Transverse colon (tissue), 3 donors: ENCODE measurements around the gene DNPEP.

Experiments used
- POLR2A ChIP-seq: fragments of 450-650 bp; IDR thresholded peaks from one replicate; pipeline ENCODE4 v1.6.1; 2016; ENCODE audit warnings: antibody characterized with exemption, mild to moderate bottlenecking, moderate library complexity
- TF ChIP-seq, protein P1 (sequence below), 5 experiments: fragments of 200-600 bp in 3 of 5; fragments of 450-650 bp in 2 of 5; sonication (generic) in 3 of 5; IDR thresholded peaks; 1 replicate in 2 of 5; 2 replicates in 3 of 5; pipeline ENCODE4 v1.5.1; 2016 to 2017; ENCODE audit warnings: antibody characterized with exemption in 5 of 5, inconsistent platforms in 3 of 5, mild to moderate bottlenecking in 2 of 5, moderate library complexity in 1 of 5

DNA sequence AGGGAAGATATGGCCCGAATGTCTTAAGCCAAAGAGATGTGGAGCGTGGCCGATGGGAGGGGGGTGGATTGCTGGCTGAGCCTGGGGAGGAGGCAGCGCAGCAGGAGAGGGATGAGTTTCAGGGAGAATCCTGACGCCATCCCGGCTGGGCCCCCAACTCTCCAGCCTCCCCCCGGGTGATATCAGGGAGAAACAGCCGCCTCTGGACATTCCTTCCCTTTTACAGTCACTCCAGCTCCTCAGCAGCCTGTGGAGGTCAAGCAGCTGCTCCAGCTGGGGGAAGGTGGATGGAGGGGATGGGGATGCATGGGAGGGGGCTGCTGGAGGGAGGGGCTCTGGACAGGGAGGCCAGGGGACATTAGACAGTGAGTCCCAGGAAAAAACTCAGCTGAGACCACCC, 20.9 kb upstream of the DNPEP start:
- TF ChIP-seq, protein P1, sequence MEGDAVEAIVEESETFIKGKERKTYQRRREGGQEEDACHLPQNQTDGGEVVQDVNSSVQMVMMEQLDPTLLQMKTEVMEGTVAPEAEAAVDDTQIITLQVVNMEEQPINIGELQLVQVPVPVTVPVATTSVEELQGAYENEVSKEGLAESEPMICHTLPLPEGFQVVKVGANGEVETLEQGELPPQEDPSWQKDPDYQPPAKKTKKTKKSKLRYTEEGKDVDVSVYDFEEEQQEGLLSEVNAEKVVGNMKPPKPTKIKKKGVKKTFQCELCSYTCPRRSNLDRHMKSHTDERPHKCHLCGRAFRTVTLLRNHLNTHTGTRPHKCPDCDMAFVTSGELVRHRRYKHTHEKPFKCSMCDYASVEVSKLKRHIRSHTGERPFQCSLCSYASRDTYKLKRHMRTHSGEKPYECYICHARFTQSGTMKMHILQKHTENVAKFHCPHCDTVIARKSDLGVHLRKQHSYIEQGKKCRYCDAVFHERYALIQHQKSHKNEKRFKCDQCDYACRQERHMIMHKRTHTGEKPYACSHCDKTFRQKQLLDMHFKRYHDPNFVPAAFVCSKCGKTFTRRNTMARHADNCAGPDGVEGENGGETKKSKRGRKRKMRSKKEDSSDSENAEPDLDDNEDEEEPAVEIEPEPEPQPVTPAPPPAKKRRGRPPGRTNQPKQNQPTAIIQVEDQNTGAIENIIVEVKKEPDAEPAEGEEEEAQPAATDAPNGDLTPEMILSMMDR (IDR thresholded peaks at IDR 0.05): no peak
- TF ChIP-seq POLR2A: no peak
